ENCODE measurements around the gene GLI3.

GLI3 gene

GRCh38 chr7:42208572-42208971 lies 28.4 kb downstream of the GLI3 start:
- no peak for DNase-seq (ENCODE audit: low read depth)
- no peak for TF ChIP-seq CTCF (IDR thresholded peaks at IDR 0.05; ENCODE audit: insufficient read depth, low read depth, low read length, missing control alignments)

GRCh38 chr7:42207420-42207819 lies 29.6 kb downstream of the GLI3 start:
- no peak for DNase-seq (ENCODE audit: low read depth)
- TF ChIP-seq CTCF (IDR thresholded peaks at IDR 0.05; ENCODE audit: insufficient read depth, low read depth, low read length, missing control alignments) = no peak

More at GRCh38 chr7:42208572-42208971, 28.4 kb downstream of the GLI3 start:
- H3K4me3 ChIP-seq (ENCODE audit: low read length) = no peak overlapping the region

GRCh38 chr7:42203336-42203735 lies 33.7 kb downstream of the GLI3 start:
- TF ChIP-seq CTCF (IDR thresholded peaks at IDR 0.05; ENCODE audit: insufficient read depth, low read depth, low read length, missing control alignments) = no peak
- no peak overlapping the region for H3K4me3 ChIP-seq (ENCODE audit: low read length)
- DNase-seq (ENCODE audit: low read depth) = no peak

More at GRCh38 chr7:42207420-42207819, 29.6 kb downstream of the GLI3 start:
- no peak overlapping the region for H3K4me3 ChIP-seq (ENCODE audit: low read length)

DNA sequence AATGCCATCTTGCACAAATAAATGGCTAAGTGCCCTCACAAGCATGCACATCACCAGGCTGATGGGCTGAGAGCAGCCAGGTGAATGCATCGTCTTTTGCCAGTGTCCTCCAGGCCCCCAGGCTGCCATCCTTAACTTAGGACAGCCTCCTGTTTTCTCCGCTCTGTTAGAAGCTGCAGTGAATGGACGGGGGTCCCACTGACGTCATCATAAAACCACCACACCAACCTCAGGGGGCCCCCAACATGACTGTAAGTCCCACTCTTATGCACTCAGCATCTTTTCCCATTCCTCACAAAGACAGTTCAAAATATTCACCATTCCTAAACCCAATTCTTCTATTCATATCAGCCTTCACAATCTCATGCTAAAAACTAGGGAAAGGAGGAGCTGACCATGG lies 34.4 kb downstream of the GLI3 start:
- no peak for TF ChIP-seq CTCF (IDR thresholded peaks at IDR 0.05; ENCODE audit: insufficient read depth, low read depth, low read length, missing control alignments)
- no peak overlapping the region for H3K4me3 ChIP-seq (ENCODE audit: low read length)
- no peak for DNase-seq (ENCODE audit: low read depth)

DNA sequence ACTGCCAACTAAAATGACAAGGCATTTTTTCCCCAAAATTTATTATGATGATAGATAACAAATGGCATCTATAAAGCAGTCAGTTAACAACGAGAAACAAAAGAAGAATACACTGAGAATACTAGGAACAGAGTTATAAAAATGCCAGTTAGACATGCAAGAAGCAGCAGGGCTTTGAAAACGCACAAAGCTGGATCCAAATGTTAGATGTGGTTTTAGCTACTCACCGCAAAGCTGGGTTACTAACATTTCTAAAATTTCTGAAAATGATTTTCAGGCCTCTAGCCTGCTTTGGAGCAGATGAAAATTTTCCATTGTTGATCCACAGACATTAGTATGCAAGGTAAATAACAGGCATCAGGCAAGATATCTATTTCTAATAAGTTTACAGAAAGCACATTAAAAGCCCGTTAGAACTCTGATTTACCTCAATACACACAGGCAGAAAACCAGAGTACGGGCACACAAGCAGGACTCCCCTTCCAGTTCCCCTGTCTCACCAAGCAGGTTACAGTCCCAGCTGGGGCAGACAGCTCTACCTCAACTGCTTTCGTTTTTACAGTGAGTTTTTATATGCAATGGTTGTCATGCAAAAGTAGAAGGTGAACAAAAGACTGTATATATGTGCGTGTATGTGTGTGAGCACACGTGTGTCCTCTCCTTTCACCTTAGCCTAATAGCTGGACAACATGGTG lies 37.9 kb downstream of the GLI3 start:
- H3K4me3 ChIP-seq (ENCODE audit: low read length) = no peak overlapping the region
- no peak for TF ChIP-seq CTCF (IDR thresholded peaks at IDR 0.05; ENCODE audit: insufficient read depth, low read depth, low read length, missing control alignments)
- DNase-seq (ENCODE audit: low read depth) = peak; percentile 16

DNA sequence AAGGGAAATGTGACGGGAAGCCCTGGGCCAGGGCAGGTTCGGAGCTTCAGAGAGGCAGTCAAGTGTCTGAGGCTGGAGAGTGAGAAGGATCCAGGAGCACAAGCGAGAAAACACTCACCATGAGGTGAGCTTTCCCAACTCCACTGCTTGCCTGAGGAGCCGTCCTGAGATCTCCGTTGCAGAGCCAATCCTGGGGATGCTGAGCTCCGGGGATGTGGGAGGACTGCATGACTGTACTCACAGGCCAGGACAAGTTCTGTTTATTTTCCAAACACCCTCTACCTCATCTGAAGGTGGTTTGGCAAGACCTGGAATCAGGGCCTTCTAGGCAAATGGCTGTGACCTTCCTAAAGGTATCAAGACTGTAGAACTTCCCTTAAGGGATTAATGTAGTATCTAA lies 38.7 kb downstream of the GLI3 start:
- TF ChIP-seq CTCF (IDR thresholded peaks at IDR 0.05; ENCODE audit: insufficient read depth, low read depth, low read length, missing control alignments) = no peak
- H3K4me3 ChIP-seq (ENCODE audit: low read length) = no peak overlapping the region
- peak; percentile 99 for DNase-seq (ENCODE audit: low read depth)

- TF ChIP-seq CTCF (IDR thresholded peaks at IDR 0.05; ENCODE audit: insufficient read depth, low read depth, low read length, missing control alignments) = no peak
- DNase-seq (ENCODE audit: low read depth) = peak; percentile 40
- no peak overlapping the region for H3K4me3 ChIP-seq (ENCODE audit: low read length)
Observed at GRCh38 chr7:42197451-42197850, 39.6 kb downstream of the GLI3 start.
